ENCODE data around the gene FXYD4. TPM values are rescaled to one million over a fixed set of nuclear protein-coding genes. Genes with fewer than 3 reads are reported as not detected.
A peak's percentile ranks its signal among the peaks of the same experiment; 100 is the strongest.

FXYD4 gene, protein sequence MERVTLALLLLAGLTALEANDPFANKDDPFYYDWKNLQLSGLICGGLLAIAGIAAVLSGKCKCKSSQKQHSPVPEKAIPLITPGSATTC
- total RNA-seq (2021): not detected in 3 replicates
- Bru-seq, nascent RNA: not detected
- long read RNA-seq, experiment 1: 0 reads
- long read RNA-seq, experiment 2: 0 reads
- long read RNA-seq, experiment 3: 0 reads

DNA sequence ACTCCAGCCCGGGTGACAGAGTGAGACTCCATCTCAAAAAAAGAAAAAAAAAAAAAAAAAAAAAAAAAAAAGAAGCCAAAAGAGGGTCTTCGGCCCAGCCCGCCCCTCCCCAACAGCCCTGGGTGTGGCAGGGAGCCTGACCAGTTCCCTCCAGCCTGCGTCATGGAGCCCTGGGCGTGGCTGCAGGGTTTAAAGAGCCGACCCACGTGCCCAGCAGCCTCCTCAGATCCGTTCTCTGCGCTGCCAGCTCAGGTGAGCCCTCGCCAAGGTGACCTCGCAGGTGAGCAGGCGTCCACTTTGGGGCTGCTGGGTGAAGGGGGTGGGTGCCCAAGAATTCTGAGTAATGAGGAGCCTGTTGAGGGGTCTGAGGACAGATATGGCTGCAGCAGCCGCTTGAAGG is at the start of gene FXYD4:
TSS of gene FXYD4 (plus strand) at position 219 of the 400 bp plus-strand sequence. CDS start 2,111 bp downstream, outside the sequence.
- CTCF ChIA-PET: no interaction called here
- Mint-ChIP-seq H3K36me3 (no peaks in the 10 kb centered on the region), H3K4me3 (no peak within 1 kb of the TSS), H3K9me3 (no peaks in the 10 kb centered on the region), H3K4me1 (peaks cover 24% of the 10 kb centered on the region), H3K27me3 (ENCODE audit: low read depth) (no peaks in the 10 kb centered on the region), H3K27ac (no peak within 1 kb of the TSS)
- TF ChIP-seq PRRX2 (CRISPR knock-in tag; IDR thresholded peaks at IDR 0.05): no peak
- no peak for TF ChIP-seq ZNF121 (CRISPR knock-in tag; IDR thresholded peaks at IDR 0.05)
- TF ChIP-seq, protein P1, sequence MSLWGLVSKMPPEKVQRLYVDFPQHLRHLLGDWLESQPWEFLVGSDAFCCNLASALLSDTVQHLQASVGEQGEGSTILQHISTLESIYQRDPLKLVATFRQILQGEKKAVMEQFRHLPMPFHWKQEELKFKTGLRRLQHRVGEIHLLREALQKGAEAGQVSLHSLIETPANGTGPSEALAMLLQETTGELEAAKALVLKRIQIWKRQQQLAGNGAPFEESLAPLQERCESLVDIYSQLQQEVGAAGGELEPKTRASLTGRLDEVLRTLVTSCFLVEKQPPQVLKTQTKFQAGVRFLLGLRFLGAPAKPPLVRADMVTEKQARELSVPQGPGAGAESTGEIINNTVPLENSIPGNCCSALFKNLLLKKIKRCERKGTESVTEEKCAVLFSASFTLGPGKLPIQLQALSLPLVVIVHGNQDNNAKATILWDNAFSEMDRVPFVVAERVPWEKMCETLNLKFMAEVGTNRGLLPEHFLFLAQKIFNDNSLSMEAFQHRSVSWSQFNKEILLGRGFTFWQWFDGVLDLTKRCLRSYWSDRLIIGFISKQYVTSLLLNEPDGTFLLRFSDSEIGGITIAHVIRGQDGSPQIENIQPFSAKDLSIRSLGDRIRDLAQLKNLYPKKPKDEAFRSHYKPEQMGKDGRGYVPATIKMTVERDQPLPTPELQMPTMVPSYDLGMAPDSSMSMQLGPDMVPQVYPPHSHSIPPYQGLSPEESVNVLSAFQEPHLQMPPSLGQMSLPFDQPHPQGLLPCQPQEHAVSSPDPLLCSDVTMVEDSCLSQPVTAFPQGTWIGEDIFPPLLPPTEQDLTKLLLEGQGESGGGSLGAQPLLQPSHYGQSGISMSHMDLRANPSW (CRISPR knock-in tag; conservative IDR thresholded peaks at IDR 0.05; ENCODE audit: low read depth): no peak
- TF ChIP-seq, protein P2, sequence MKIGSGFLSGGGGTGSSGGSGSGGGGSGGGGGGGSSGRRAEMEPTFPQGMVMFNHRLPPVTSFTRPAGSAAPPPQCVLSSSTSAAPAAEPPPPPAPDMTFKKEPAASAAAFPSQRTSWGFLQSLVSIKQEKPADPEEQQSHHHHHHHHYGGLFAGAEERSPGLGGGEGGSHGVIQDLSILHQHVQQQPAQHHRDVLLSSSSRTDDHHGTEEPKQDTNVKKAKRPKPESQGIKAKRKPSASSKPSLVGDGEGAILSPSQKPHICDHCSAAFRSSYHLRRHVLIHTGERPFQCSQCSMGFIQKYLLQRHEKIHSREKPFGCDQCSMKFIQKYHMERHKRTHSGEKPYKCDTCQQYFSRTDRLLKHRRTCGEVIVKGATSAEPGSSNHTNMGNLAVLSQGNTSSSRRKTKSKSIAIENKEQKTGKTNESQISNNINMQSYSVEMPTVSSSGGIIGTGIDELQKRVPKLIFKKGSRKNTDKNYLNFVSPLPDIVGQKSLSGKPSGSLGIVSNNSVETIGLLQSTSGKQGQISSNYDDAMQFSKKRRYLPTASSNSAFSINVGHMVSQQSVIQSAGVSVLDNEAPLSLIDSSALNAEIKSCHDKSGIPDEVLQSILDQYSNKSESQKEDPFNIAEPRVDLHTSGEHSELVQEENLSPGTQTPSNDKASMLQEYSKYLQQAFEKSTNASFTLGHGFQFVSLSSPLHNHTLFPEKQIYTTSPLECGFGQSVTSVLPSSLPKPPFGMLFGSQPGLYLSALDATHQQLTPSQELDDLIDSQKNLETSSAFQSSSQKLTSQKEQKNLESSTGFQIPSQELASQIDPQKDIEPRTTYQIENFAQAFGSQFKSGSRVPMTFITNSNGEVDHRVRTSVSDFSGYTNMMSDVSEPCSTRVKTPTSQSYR (CRISPR knock-in tag; IDR thresholded peaks at IDR 0.05): no peak
- no peak for TF ChIP-seq CREM (CRISPR knock-in tag; IDR thresholded peaks at IDR 0.05)
- no peak for TF ChIP-seq KAT7 (CRISPR knock-in tag; IDR thresholded peaks at IDR 0.05; ENCODE audit: borderline replicate concordance)
- TF ChIP-seq, protein P3, sequence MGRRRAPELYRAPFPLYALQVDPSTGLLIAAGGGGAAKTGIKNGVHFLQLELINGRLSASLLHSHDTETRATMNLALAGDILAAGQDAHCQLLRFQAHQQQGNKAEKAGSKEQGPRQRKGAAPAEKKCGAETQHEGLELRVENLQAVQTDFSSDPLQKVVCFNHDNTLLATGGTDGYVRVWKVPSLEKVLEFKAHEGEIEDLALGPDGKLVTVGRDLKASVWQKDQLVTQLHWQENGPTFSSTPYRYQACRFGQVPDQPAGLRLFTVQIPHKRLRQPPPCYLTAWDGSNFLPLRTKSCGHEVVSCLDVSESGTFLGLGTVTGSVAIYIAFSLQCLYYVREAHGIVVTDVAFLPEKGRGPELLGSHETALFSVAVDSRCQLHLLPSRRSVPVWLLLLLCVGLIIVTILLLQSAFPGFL (CRISPR knock-in tag; IDR thresholded peaks at IDR 0.05; ENCODE audit: borderline replicate concordance): no peak
- TF ChIP-seq, protein P4, sequence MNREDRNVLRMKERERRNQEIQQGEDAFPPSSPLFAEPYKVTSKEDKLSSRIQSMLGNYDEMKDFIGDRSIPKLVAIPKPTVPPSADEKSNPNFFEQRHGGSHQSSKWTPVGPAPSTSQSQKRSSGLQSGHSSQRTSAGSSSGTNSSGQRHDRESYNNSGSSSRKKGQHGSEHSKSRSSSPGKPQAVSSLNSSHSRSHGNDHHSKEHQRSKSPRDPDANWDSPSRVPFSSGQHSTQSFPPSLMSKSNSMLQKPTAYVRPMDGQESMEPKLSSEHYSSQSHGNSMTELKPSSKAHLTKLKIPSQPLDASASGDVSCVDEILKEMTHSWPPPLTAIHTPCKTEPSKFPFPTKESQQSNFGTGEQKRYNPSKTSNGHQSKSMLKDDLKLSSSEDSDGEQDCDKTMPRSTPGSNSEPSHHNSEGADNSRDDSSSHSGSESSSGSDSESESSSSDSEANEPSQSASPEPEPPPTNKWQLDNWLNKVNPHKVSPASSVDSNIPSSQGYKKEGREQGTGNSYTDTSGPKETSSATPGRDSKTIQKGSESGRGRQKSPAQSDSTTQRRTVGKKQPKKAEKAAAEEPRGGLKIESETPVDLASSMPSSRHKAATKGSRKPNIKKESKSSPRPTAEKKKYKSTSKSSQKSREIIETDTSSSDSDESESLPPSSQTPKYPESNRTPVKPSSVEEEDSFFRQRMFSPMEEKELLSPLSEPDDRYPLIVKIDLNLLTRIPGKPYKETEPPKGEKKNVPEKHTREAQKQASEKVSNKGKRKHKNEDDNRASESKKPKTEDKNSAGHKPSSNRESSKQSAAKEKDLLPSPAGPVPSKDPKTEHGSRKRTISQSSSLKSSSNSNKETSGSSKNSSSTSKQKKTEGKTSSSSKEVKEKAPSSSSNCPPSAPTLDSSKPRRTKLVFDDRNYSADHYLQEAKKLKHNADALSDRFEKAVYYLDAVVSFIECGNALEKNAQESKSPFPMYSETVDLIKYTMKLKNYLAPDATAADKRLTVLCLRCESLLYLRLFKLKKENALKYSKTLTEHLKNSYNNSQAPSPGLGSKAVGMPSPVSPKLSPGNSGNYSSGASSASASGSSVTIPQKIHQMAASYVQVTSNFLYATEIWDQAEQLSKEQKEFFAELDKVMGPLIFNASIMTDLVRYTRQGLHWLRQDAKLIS (CRISPR knock-in tag; IDR thresholded peaks at IDR 0.05; ENCODE audit: borderline replicate concordance): no peak
- TF ChIP-seq, protein P5, sequence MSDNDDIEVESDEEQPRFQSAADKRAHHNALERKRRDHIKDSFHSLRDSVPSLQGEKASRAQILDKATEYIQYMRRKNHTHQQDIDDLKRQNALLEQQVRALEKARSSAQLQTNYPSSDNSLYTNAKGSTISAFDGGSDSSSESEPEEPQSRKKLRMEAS (CRISPR knock-in tag; IDR thresholded peaks at IDR 0.05): no peak
- no peak for TF ChIP-seq ELF4 (CRISPR knock-in tag; IDR thresholded peaks at IDR 0.05; ENCODE audit: low read depth)
- TF ChIP-seq RORB (CRISPR knock-in tag; IDR thresholded peaks at IDR 0.05): no peak
- POLR2A ChIA-PET: no interaction called here
- DNase-seq (ENCODE audit: low spot score) (no peak), ATAC-seq (no peak)

DNA sequence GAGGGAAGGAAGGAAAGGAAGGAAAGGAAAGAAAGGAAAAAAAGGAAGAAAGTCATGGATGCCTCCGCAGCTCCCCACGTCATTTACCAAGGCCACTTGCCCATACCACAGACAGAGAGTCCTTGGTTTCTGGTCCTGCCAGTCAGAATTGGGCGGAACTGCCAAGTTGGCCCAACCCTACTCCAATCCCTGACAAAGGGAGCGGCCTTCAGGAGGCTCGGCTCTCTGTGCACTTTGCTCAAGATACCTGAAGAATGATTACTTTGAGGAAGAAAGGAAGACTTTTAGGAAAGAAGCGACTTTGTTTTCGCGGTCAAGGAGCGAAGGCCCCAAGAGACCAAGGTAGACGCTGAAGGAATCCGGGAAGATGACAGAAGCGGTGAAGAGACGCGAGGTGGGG is 49.1 kb upstream of the FXYD4 start:
- no peaks in the 10 kb centered on the region; the same call in 1 of the 2 replicates for H3K27me3 Mint-ChIP-seq (ENCODE audit: low read depth)
- ATAC-seq (peak; percentile 17), DNase-seq (ENCODE audit: low spot score) (no peak)
- H3K27ac Mint-ChIP-seq: no peak overlapping the region
- peak overlapping the region; percentile 62 for H3K4me3 Mint-ChIP-seq
- H3K9me3 Mint-ChIP-seq: no peaks in the 10 kb centered on the region
- ChIA-PET POLR2A (interaction anchor here (0.7 to 1.6 kb wide), 2 partner anchors 21 to 140 kb away, joined by 4 read pairs; no protein-coding TSS in a partner anchor), CTCF (interaction anchor here (0.9 to 4.0 kb wide), 13 partner anchors 16 to 569 kb away, joined by 3 to 29 read pairs (median 4); no protein-coding TSS in a partner anchor)
- H3K4me1 Mint-ChIP-seq: peaks cover 35% of the 10 kb centered on the region
- H3K36me3 Mint-ChIP-seq: no peaks in the 10 kb centered on the region
- TF ChIP-seq FOXJ3 (CRISPR knock-in tag; IDR thresholded peaks at IDR 0.05; ENCODE audit: borderline replicate concordance): no peak
- TF ChIP-seq GTF2I (CRISPR knock-in tag; conservative IDR thresholded peaks at IDR 0.05): no peak
- no peak for TF ChIP-seq ZNF138 (CRISPR knock-in tag; conservative IDR thresholded peaks at IDR 0.05)
- TF ChIP-seq TCF7 (CRISPR knock-in tag; IDR thresholded peaks at IDR 0.05; ENCODE audit: low read depth): no peak
- TF ChIP-seq, protein P6, sequence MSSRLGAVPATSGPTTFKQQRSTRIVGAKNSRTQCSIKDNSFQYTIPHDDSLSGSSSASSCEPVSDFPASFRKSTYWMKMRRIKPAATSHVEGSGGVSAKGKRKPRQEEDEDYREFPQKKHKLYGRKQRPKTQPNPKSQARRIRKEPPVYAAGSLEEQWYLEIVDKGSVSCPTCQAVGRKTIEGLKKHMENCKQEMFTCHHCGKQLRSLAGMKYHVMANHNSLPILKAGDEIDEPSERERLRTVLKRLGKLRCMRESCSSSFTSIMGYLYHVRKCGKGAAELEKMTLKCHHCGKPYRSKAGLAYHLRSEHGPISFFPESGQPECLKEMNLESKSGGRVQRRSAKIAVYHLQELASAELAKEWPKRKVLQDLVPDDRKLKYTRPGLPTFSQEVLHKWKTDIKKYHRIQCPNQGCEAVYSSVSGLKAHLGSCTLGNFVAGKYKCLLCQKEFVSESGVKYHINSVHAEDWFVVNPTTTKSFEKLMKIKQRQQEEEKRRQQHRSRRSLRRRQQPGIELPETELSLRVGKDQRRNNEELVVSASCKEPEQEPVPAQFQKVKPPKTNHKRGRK (CRISPR knock-in tag; IDR thresholded peaks at IDR 0.05; ENCODE audit: borderline replicate concordance): no peak
- TF ChIP-seq, protein P7, sequence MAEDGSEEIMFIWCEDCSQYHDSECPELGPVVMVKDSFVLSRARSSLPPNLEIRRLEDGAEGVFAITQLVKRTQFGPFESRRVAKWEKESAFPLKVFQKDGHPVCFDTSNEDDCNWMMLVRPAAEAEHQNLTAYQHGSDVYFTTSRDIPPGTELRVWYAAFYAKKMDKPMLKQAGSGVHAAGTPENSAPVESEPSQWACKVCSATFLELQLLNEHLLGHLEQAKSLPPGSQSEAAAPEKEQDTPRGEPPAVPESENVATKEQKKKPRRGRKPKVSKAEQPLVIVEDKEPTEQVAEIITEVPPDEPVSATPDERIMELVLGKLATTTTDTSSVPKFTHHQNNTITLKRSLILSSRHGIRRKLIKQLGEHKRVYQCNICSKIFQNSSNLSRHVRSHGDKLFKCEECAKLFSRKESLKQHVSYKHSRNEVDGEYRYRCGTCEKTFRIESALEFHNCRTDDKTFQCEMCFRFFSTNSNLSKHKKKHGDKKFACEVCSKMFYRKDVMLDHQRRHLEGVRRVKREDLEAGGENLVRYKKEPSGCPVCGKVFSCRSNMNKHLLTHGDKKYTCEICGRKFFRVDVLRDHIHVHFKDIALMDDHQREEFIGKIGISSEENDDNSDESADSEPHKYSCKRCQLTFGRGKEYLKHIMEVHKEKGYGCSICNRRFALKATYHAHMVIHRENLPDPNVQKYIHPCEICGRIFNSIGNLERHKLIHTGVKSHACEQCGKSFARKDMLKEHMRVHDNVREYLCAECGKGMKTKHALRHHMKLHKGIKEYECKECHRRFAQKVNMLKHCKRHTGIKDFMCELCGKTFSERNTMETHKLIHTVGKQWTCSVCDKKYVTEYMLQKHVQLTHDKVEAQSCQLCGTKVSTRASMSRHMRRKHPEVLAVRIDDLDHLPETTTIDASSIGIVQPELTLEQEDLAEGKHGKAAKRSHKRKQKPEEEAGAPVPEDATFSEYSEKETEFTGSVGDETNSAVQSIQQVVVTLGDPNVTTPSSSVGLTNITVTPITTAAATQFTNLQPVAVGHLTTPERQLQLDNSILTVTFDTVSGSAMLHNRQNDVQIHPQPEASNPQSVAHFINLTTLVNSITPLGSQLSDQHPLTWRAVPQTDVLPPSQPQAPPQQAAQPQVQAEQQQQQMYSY (CRISPR knock-in tag; IDR thresholded peaks at IDR 0.05): no peak
- TF ChIP-seq OVOL2 (CRISPR knock-in tag; IDR thresholded peaks at IDR 0.05; ENCODE audit: borderline replicate concordance): no peak
- TF ChIP-seq PRRX2 (CRISPR knock-in tag; IDR thresholded peaks at IDR 0.05): no peak

Measured in WTC11 (cell line).